CD4-positive, alpha-beta memory T cell (primary cell): ENCODE data around the gene ZNF267. TPM values are rescaled to one million over a fixed set of nuclear protein-coding genes. Genes with fewer than 3 reads are reported as not detected.
"Not testable (repeated sequence)": the region's sequence is repeated elsewhere in the genome, so short reads cannot be mapped to it uniquely, and the experiment has no call there.

Experiments used
- CTCF ChIA-PET: fragments of 350-600 bp; sonication (Branson Sonifier 250); formaldehyde crosslinking; loops from one replicate; lab custom pipeline; 2021; ENCODE audit warnings: inconsistent platforms; ENCODE audit not compliant: partially characterized antibody; lab: Charles Lee
- POLR2A ChIA-PET: fragments of 350-600 bp; sonication (Branson Sonifier 250); formaldehyde crosslinking; loops from one replicate; lab custom pipeline; 2021; ENCODE audit not compliant: partially characterized antibody; lab: Charles Lee
- DNase-seq, 5 donors: peaks; one replicate each; pipeline versions ENCODE4 v3.0.0 to v3.0.0-alpha.2; 2020 to 2022; ENCODE audit warnings: mixed read lengths in 1 of 5
- H3K27ac ChIP-seq: one replicate; pipeline ENCODE4 v1.7.0; 2013; ENCODE audit warnings: low read depth, low read length
- H3K27me3 ChIP-seq: 2 replicates; pipeline ENCODE4 v1.7.0; 2013; ENCODE audit warnings: mild to moderate bottlenecking, low read length, moderate library complexity; ENCODE audit not compliant: insufficient read depth
- H3K36me3 ChIP-seq: 2 replicates; pipeline ENCODE4 v1.7.0; 2013; ENCODE audit warnings: mild to moderate bottlenecking, low read length, moderate library complexity; ENCODE audit not compliant: insufficient read depth
- H3K4me1 ChIP-seq: 2 replicates; pipeline ENCODE4 v1.7.0; 2013; ENCODE audit warnings: mild to moderate bottlenecking, low read length, moderate library complexity; ENCODE audit not compliant: insufficient read depth
- H3K4me3 ChIP-seq, 2 donors: one replicate each; pipeline ENCODE4 v1.7.0; 2013; ENCODE audit warnings: low read length in 2 of 2, mild to moderate bottlenecking in 1 of 2
- H3K9me3 ChIP-seq, 2 donors: one replicate each; pipeline ENCODE4 v1.7.0; 2013; ENCODE audit warnings: low read length in 2 of 2, control low read depth in 1 of 2; ENCODE audit not compliant: control insufficient read depth in 1 of 2
- H3K27ac Mint-ChIP-seq, 7 donors: one replicate each; pipeline ENCODE4 v1.8.0; 2020 to 2021; ENCODE audit warnings: mixed read lengths in 7 of 7, mild to moderate bottlenecking in 6 of 7, inconsistent platforms in 3 of 7, moderate library complexity in 3 of 7
- H3K27me3 Mint-ChIP-seq, 2 donors: one replicate each; pipeline ENCODE4 v1.8.0; 2020 to 2021; ENCODE audit warnings: mixed read lengths in 2 of 2
- H3K36me3 Mint-ChIP-seq, 2 donors: one replicate each; pipeline ENCODE4 v1.8.0; 2020 to 2021; ENCODE audit warnings: mixed read lengths in 2 of 2, inconsistent platforms in 1 of 2, mild to moderate bottlenecking in 1 of 2
- H3K4me1 Mint-ChIP-seq, 4 donors: one replicate each; pipeline ENCODE4 v1.8.0; 2020 to 2021; ENCODE audit warnings: mixed read lengths in 4 of 4, mild to moderate bottlenecking in 1 of 4
- H3K4me3 Mint-ChIP-seq, 8 donors: one replicate each; pipeline ENCODE4 v1.8.0; 2020 to 2021; ENCODE audit warnings: mixed read lengths in 8 of 8, mild to moderate bottlenecking in 7 of 8, moderate library complexity in 6 of 8, inconsistent platforms in 3 of 8
- H3K9me3 Mint-ChIP-seq, 8 donors: one replicate each; pipeline ENCODE4 v1.8.0; 2020 to 2021; ENCODE audit warnings: mixed read lengths in 8 of 8, mild to moderate bottlenecking in 5 of 8, inconsistent platforms in 3 of 8, moderate library complexity in 1 of 8
- intact Hi-C: fragments of 100-400 bp; cut with micrococcal nuclease; formaldehyde crosslinking; loops from one replicate; pipeline ENCODE4 v1.15.1; 2023
- polyA plus RNA-seq, 2 donors: library from polyadenylated mRNA; unstranded; fragments of 300-500 nt; fragmentation: Illumina TruSeq; gene quantifications; one replicate each; pipeline ENCODE4 v1.2.3, GENCODE V29; 2021
- total RNA-seq, 2 experiments: library from RNA; stranded (reverse); gene quantifications; one replicate each; pipeline ENCODE4 v1.2.3, GENCODE V29; 2021

Gene ZNF267
- total and polyA plus RNA-seq, 4 experiments from 2014 or later, result 12.4 to 51.9 (median 32.4) TPM

DNA sequence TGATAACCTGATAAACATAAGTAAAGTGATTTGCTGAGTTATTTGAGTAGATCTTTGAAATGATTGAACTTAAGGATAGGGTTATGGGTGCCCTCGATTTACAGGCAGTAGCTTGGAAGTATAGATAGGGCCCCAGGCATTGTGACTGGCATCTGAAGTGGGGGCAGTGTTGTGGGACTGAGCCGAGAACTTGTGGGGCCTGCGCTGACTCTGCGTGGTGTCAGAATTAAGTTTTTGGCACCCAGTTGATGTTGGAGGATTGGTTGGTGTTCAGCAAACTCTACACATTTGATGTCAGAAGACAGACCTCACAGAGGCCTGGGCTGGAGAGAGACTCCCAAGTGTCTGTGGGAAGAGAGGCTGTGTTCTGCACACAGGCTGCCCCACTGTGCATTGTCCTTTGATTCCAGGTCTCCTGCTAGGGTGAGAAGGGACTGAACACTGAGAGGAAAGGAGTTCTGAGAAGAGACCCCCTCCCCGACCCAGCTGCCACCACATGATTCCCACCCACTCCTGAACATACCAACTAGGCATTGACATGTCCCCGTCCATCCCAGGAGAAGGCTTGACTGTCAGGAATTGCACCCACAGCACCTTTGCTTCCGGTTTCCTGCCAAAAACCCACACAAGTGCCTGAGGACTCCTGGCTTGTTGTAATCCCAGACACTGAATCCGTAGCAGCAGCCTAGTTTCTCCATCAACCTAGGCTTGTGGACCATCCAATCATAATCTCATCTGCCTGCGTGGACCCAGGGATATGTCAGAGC lies 4.5 kb downstream of the ZNF267 start:
- H3K4me3 ChIP-seq, result peak overlapping the region in 1 of 2 donors; percentile 20
- H3K9me3 Mint-ChIP-seq, result no peaks in the 10 kb centered on the region
- peaks cover 64 to 93% (median 81%) of the 10 kb centered on the region in 4 donors for H3K4me1 Mint-ChIP-seq
- no peaks in the 10 kb centered on the region for H3K27me3 Mint-ChIP-seq
- ChIA-PET CTCF (interaction anchor here (1.6 kb wide), 1 partner anchor 9 kb away, joined by 15 read pairs; no protein-coding TSS in a partner anchor), POLR2A (interaction anchor here (1.0 to 2.2 kb wide), 4 partner anchors 9 to 761 kb away, joined by 3 to 12 read pairs (median 4); partner anchors contain the start of genes FUS and KAT8)
- H3K27me3 ChIP-seq, result no peaks in the 10 kb centered on the region
- intact Hi-C loops, result loop anchor here (1.0 kb wide), 1 partner anchor 9 kb away; no protein-coding TSS in a partner anchor
- peak overlapping the region; percentile 97 for H3K27ac ChIP-seq
- DNase-seq, result peak in 1 of 5 donors; percentile 43
- peak overlapping the region; percentile 87 to 98 (median 95) for H3K27ac Mint-ChIP-seq
- H3K36me3 ChIP-seq, result no peaks in the 10 kb centered on the region
- H3K36me3 Mint-ChIP-seq, result peaks cover 13 to 69% of the 10 kb centered on the region in 2 donors
- H3K4me1 ChIP-seq, result peaks cover 82% of the 10 kb centered on the region
- peak overlapping the region; percentile 71 to 98 (median 86) for H3K4me3 Mint-ChIP-seq
- H3K9me3 ChIP-seq, result no peaks in the 10 kb centered on the region

DNA sequence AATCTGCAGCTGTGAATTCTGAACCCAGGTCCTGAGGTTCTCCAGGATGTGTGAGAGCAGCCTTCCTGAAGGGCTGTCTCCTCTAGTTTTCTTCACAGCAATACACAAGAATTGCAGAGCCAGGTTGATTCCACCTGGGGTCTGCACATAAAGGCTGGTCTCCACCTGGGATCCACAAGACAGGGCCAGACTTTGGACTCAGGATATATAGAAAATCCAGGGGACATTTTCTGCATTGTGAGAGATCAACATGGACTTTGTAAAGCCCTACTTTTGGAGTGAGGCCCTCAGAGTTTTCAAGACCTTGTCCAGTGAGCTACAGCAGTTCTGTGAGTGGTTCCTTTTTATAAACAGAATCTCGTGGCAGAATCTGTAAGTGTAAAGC lies 6.3 kb downstream of the ZNF267 start:
- Histone ChIP-seq H3K4me3 (no peak overlapping the region), H3K4me1 (peaks cover 81% of the 10 kb centered on the region), H3K27ac (peak overlapping the region; percentile 97), H3K36me3 (peaks cover 9% of the 10 kb centered on the region), H3K9me3 (no peaks in the 10 kb centered on the region), H3K27me3 (no peaks in the 10 kb centered on the region)
- no peaks in the 10 kb centered on the region for H3K27me3 Mint-ChIP-seq
- ChIA-PET CTCF (interaction anchor here (0.6 to 1.7 kb wide), 2 partner anchors 11 to 437 kb away, joined by 3 to 11 read pairs; no protein-coding TSS in a partner anchor), POLR2A (interaction anchor here (1.1 kb wide), 1 partner anchor 11 kb away, joined by 6 read pairs; no protein-coding TSS in a partner anchor)
- H3K27ac Mint-ChIP-seq, result peak overlapping the region; percentile 79 to 95 (median 88)
- DNase-seq, result no peak
- intact Hi-C loops, result no loop called here
- peaks cover 63 to 85% (median 73%) of the 10 kb centered on the region in 4 donors for H3K4me1 Mint-ChIP-seq
- H3K36me3 Mint-ChIP-seq, result peaks cover 24 to 71% of the 10 kb centered on the region in 2 donors
- H3K9me3 Mint-ChIP-seq, result no peaks in the 10 kb centered on the region
- H3K4me3 Mint-ChIP-seq, result peak overlapping the region in 7 of 8 donors; percentile 22 to 73 (median 59)

DNA sequence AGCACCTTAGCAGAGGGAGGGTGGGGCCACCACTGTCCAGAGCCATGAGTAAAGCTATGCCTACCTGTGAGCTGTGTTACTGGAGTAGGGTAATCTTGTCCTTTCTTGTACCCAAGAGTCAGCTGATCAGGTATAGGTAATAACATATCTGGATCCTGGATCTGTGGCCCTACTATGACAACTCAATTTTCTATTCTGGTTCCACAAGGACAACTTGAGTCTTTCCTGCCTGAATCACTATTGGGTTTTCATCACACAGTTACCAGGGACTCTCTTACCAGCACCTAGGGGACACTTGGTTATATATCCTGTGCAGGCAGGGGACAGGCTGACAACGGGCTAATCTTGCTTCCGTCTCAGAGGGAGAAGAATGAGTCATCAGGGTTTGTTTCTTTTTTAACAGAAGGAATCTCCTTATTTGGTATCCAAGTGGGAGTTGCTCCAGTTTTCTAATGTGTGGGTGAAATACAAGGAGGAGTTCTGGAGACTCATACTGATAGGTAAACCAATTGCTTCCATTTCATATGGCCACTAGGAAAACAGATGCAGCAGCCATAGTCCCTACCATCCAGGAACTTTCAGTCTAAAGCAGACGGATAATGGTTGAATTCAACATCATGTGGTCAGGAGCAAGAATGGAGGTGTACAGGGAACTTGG lies 6.8 kb downstream of the ZNF267 start:
- no peaks in the 10 kb centered on the region for H3K9me3 Mint-ChIP-seq
- Histone ChIP-seq H3K27me3 (no peaks in the 10 kb centered on the region), H3K9me3 (no peaks in the 10 kb centered on the region), H3K27ac (peak overlapping the region; percentile 97), H3K4me3 (no peak overlapping the region), H3K4me1 (peaks cover 79% of the 10 kb centered on the region), H3K36me3 (peaks cover 14% of the 10 kb centered on the region)
- peaks cover 30 to 73% of the 10 kb centered on the region in 2 donors for H3K36me3 Mint-ChIP-seq
- intact Hi-C loops, result no loop called here
- peak in 3 of 5 donors; percentile 25 to 76 (median 32) for DNase-seq
- no peaks in the 10 kb centered on the region for H3K27me3 Mint-ChIP-seq
- peaks cover 64 to 84% (median 73%) of the 10 kb centered on the region in 4 donors for H3K4me1 Mint-ChIP-seq
- H3K4me3 Mint-ChIP-seq, result peak overlapping the region in 7 of 8 donors; percentile 34 to 73 (median 53)
- CTCF ChIA-PET, result interaction anchor here (0.6 to 1.7 kb wide), 2 partner anchors 11 to 437 kb away, joined by 3 to 11 read pairs; no protein-coding TSS in a partner anchor
- POLR2A ChIA-PET, result interaction anchor here (1.1 kb wide), 1 partner anchor 11 kb away, joined by 6 read pairs; no protein-coding TSS in a partner anchor
- H3K27ac Mint-ChIP-seq, result peak overlapping the region; percentile 79 to 95 (median 88)

DNA sequence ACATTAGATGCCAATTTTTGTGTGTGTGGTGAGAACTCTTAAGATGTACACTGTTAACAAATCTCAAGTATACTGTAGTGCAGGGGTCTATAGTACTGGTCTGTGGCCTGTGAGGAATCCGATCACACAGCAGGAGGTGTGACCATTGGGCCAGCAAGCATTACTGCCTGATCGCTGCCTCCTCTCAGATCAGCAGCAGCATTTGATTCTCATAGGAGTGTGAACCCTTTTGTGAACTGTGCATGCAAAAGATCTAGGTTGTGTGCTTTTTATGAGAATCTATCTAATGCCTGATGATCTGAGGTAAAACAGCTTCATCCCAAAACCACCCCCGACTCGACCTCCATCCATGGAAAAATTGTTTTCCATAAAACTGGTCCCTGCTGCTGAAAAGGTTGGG lies 12.6 kb downstream of the ZNF267 start:
- Histone ChIP-seq H3K27ac (no peak overlapping the region), H3K4me1 (peaks cover 46% of the 10 kb centered on the region), H3K36me3 (peaks cover 42% of the 10 kb centered on the region), H3K4me3 (no peak overlapping the region), H3K9me3 (no peaks in the 10 kb centered on the region), H3K27me3 (no peaks in the 10 kb centered on the region)
- Mint-ChIP-seq H3K4me3 (no peak overlapping the region), H3K36me3 (peaks cover 67 to 80% of the 10 kb centered on the region in 2 donors), H3K9me3 (peaks cover 0 to 13% (median 11%) of the 10 kb centered on the region in 8 donors), H3K27me3 (no peaks in the 10 kb centered on the region), H3K27ac (peak overlapping the region in 4 of 7 donors; percentile 11 to 75 (median 60)), H3K4me1 (peaks cover 41 to 74% (median 57%) of the 10 kb centered on the region in 4 donors)
- intact Hi-C loops, result no loop called here
- CTCF ChIA-PET, result no interaction called here
- POLR2A ChIA-PET, result interaction anchor here (0.6 kb wide), 1 partner anchor 430 kb away, joined by 3 read pairs; no protein-coding TSS in a partner anchor
- no peak for DNase-seq

DNA sequence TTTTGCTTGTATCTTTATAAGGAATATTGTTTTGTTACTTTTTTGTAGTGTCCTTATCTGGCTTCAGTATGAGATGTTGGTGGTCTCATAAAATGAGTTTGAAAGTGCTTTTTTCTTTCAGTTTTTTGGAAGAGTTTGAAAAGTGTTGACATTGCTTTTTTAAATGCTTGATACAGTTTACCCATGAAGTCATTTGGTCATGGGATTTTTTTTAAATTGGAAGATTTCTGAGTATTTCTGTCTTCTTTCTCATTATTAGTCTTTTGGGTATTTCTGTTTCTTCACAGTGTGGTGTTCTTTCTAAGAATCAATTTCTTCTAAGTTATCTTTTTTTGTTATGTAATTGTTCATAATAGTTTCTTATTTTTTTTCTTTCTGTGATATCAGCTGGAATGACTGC lies 15.1 kb downstream of the ZNF267 start:
- Mint-ChIP-seq H3K4me1 (peaks cover 35 to 73% (median 59%) of the 10 kb centered on the region in 4 donors), H3K4me3 (peak overlapping the region in 2 of 8 donors; percentile 6 to 57), H3K9me3 (peaks cover 0 to 25% (median 22%) of the 10 kb centered on the region in 8 donors), H3K36me3 (peaks cover 90 to 91% of the 10 kb centered on the region in 2 donors), H3K27ac (peak overlapping the region in 5 of 7 donors; percentile 5 to 87 (median 47)), H3K27me3 (no peaks in the 10 kb centered on the region)
- H3K36me3 ChIP-seq, result peaks cover 58% of the 10 kb centered on the region
- ChIA-PET CTCF (interaction anchor here (0.7 kb wide), 1 partner anchor 22 kb away, joined by 3 read pairs; no protein-coding TSS in a partner anchor), POLR2A (no interaction called here)
- H3K4me3 ChIP-seq, result no peak overlapping the region
- DNase-seq, result no peak
- intact Hi-C loops, result no loop called here
- H3K27ac ChIP-seq, result no peak overlapping the region
- H3K9me3 ChIP-seq, result no peaks in the 10 kb centered on the region
- H3K4me1 ChIP-seq, result peaks cover 33% of the 10 kb centered on the region
- no peaks in the 10 kb centered on the region for H3K27me3 ChIP-seq

DNA sequence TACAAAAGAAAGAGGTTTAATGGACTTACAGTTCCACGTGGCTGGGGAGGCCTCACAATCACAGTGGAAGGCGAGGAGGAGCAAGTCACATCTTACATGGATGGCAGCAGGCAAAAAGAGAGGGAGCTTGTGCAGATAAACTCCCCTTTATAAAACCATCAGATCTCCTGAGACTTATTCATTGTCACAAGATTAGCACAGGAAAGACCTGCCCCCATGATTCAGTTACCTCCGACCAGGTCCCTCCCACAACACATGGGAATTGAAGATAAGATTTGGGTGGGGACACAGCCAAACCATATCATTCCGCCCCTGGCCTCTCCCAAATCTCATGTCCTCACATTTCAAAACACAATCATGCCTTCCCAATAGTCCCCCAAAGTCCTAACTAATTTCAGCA lies 18.5 kb downstream of the ZNF267 start:
- Mint-ChIP-seq H3K36me3 (peaks cover 92 to 99% of the 10 kb centered on the region in 2 donors), H3K27ac (peak overlapping the region in 4 of 7 donors; percentile 10 to 88 (median 48)), H3K4me3 (peak overlapping the region in 1 of 8 donors; percentile 44), H3K4me1 (peaks cover 32 to 76% (median 61%) of the 10 kb centered on the region in 4 donors), H3K9me3 (peaks cover 0 to 50% (median 36%) of the 10 kb centered on the region in 8 donors)
- peaks cover 59% of the 10 kb centered on the region for H3K36me3 ChIP-seq
- peaks cover 23% of the 10 kb centered on the region for H3K4me1 ChIP-seq
- CTCF ChIA-PET, intact Hi-C loops, POLR2A ChIA-PET, H3K27me3 ChIP-seq, H3K9me3 ChIP-seq, H3K27ac ChIP-seq, DNase-seq, H3K4me3 ChIP-seq, H3K27me3 Mint-ChIP-seq: not testable (repeated sequence)
